Occipital lobe (tissue), 2 donors: ENCODE results near the gene PLEKHB2. TPM values are rescaled to one million over a fixed set of nuclear protein-coding genes. Genes with fewer than 3 reads are reported as not detected.
"Not testable (repeated sequence)": the region's sequence is repeated elsewhere in the genome, so short reads cannot be mapped to it uniquely, and the experiment has no call there.

ENCODE experiments used
- DNase-seq: peaks from one replicate; lab custom pipeline; 2025; lab: John Stamatoyannopoulos, UW
- total RNA-seq: library from RNA; depleted of rRNA; stranded (reverse); fragments of >200 nt; gene quantifications from one replicate; pipeline ENCODE4 v1.2.3, GENCODE V29; 2014

The PLEKHB2 gene
- total RNA-seq, 1 donor from 2014 or later = 100 TPM

DNA sequence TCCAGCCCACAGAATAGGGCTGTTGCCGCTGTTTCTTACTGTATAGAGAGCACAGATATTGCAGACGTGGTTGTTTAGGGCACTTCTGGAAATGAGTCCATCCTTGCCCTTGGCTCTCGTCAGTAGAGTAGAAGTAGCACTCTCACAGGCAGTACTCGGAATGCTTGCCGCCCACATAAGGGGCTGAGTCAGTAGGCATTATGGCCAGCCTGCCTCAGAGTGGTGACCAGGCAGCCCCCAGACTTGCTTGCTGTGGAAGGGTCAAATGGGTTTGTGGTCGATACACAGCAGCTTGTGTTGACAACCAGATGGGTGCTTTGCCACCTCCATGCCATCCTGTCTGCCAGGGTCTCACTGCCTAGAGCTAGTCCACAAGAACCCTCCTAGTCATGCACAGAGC is 38.7 kb downstream of the PLEKHB2 start:
- DNase-seq = no peak

DNA sequence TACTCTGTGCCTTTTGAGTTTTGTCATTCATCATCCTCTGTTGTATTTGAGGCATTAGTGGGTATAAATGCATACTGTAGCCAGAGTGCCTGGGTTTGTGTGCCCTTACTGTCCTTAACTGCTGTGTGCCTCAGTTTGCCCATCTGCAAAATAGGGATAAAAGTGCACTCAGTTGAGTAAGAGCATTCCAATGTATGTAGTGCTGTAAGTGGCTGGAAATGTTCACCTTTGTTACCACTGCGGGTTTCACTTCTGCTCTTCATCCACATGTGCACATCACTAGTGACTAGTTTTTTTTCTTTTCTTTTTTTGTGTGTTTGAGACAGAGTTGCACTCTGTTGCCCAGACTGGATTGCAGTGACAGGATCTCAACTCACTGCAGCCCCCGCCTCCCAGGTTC is 39.9 kb downstream of the PLEKHB2 start:
- DNase-seq = no peak

DNA sequence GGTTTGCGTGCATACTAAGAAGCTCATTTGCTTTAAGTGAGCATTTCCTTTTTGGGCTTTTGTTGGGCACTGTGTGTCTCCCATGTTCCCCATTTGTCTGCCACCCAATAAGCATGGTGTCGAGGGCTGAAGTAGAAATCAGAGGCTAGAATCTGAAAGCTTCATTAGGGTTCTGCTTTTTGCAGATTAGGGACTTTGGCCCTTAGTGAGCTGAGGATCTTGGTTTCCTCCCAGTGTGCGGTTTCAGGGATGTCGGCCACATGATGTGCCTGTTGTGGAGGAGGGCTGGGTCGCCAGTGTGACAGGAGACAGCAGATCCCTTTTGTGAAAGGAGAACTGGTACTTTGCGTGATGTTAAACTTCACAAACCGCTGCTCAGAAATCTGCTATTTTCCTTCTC is 41.1 kb downstream of the PLEKHB2 start:
- DNase-seq = no peak

DNA sequence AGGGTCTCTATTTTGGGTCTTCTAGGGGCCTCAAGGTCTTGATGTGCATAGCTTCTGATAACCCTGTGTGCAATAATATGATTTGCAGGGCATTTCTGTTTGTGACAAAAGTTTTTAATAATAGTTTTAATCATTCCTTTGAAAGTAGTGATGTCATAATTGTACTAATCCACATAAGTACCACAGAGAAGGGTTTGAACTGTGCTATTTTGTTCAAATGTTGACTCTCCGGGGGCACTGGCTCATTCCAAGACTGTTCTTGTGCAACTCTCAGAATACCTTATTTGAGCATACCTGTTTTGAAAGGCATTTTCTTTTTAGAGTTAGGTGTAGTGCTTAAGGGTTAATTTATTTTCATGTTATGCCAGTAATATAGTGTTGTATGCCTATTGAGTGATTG is 41.6 kb downstream of the PLEKHB2 start:
- no peak for DNase-seq

DNA sequence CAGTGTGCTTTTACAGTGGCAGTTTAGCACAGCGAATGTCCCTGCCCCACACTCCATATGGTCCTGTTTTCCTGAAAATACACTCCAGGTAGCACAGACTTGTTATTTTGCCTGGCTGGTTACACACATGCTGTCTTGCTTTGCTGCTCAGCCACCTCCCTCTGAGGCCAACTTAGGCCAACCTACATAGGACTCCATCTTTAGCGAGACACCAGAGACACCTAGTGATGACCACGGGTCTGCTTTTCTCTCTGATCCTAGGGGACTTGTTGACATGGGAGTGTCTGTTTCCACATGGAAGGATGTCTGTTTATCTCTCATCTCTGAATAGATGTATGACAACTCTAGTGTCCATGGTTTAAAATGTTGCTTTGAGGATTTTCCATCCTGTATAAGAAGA is 43.3 kb downstream of the PLEKHB2 start:
- DNase-seq = no peak

DNA sequence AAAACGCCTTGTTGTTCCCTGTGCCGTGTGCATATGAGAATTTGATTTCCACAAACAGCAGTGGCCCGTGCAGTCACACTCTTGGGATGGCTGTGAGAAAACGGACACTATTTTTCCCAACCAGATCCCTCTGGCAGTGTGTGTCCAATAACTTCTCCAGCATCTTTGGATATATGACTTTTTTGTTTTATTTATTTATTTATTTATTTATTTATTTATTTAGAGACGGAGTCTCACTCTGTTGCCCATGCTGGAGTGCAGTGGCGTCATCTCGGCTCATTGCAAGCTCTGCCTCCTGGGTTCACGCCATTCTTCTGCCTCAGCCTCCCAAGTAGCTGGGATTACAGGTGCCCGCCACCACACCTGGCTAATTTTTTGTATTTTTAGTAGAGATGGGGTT is 45.0 kb downstream of the PLEKHB2 start:
- not testable (repeated sequence) for DNase-seq

DNA sequence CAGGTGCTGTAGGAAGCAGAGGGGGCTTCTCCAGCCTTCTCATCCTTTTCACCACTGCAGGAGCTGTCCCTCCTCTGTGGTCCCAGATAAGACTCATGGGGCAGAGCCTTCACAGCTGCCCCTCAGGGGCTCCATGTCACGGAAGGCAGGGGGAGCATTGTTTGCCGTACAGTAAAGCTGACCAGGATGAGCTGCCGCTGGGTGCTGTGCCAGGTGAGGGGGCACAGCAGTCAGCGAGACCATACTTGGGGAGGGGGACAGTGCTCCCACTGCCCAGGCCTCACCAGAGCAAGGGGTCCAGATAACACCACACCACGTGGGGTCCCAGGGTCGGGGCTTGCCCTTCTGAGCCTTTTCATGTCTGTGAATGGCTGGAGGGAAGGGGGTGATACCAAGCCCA is 46.3 kb downstream of the PLEKHB2 start:
- no peak for DNase-seq

DNA sequence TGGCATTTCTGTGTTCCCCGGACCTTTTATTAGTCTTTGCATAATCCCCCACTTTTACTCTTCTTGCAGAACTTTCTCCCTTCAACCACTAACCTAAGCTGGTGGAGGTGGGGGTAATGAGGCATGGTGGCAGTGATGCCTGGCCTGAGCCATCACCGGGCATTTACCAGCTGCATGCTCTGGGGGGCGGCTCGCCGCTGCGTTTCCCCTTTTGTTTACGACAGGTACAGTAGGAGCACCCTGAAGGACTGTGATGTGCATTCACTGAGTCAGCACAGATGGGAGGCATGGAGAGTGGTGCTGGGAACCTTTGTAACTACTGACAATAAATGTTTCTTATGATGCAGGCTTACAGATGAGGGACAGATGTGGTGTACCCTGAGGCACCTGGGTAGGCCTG is 46.9 kb downstream of the PLEKHB2 start:
- DNase-seq = no peak

DNA sequence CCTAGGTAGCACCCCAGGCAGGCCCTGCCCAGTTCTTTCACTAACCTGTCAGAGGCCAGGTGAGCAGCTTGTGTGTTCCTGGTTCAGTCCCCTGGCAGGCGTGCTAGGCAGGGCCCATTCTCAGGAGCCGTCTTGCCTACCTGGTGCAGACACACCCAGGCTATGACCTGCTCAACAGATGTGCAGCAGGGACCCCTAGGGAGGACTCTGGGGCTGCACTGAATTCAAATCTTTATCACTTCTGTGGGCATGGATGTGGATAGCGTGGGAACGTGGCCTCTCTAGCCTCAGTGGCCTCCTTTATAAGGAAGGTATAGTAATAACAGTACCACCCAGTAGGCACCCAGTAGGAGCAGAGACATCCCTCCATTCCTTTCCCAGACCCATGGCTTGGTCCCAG is 48.4 kb downstream of the PLEKHB2 start:
- DNase-seq = no peak

DNA sequence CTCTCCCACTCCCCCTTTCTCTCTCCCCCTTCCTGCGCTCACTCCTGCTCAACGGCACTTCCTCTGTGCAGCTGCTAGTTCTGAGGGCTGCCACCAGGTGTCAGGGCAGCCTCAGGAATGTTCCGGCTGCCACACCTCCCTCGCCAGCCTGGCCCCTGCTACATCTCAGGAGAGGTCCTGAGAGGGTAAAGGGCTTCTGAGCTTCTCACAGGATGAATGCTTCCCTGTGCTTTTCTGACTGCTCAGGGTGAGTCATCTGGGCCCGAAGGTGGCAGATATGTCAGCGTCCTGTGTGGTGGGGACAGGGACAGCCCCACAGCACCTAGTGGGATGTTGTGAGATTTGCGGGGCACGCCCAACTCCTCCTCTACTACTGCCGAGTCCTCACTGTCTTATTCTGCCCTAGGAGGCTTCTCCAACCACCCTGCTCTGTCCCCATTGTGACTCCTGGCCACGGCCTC is 49.0 kb downstream of the PLEKHB2 start:
- no peak for DNase-seq

DNA sequence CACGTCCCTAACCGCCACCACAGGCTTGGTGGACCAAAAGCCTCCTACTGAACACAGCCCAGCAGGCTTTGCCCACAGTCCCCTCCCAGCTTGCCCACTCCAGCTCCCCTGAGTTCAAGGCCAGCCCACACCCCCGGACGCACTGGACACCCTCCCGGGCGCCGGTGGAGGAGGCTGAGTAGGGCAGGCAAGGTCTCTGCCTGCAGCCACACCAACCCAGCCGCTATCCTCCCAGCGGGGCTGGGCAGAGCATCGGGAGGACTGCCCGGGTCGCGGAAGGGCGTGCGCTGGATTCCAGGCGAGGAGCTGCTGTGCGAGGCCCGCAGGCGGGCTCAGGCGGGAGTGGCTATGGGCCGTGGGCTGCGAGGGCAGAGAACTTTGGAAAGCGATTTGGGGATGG is 49.5 kb downstream of the PLEKHB2 start:
- no peak for DNase-seq

DNA sequence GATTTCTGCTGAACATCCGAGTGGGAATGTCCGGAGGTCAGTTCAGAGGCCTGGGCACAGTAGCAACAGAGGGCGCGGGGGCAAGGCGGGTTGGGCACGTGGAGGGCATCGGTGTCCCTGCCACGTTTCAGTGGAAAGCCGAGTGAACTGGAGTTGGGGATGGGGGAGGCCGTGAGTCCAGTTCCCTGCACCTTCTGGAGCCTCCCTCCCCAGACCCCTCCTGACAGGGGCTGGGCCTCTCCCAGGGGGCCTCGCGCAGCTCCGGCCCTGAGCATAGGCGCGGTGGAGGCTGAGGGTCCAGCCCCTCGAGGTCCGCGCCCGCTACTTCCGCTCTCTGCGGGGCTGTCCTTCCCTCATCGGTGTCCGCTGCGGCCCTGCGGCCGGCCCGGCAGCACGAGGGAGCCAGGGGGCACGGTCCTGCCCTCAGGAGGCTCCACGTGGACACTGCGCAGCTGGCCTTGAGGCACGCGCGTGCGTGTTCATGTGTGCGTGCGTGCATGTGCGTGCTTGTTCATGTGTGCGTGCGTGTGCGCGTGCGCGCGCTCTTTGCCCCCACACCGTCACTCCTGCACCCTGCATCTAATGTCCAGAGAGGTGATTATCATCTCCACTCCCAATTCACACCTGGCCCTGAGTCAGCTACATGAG is 50.2 kb downstream of the PLEKHB2 start:
- DNase-seq = no peak

DNA sequence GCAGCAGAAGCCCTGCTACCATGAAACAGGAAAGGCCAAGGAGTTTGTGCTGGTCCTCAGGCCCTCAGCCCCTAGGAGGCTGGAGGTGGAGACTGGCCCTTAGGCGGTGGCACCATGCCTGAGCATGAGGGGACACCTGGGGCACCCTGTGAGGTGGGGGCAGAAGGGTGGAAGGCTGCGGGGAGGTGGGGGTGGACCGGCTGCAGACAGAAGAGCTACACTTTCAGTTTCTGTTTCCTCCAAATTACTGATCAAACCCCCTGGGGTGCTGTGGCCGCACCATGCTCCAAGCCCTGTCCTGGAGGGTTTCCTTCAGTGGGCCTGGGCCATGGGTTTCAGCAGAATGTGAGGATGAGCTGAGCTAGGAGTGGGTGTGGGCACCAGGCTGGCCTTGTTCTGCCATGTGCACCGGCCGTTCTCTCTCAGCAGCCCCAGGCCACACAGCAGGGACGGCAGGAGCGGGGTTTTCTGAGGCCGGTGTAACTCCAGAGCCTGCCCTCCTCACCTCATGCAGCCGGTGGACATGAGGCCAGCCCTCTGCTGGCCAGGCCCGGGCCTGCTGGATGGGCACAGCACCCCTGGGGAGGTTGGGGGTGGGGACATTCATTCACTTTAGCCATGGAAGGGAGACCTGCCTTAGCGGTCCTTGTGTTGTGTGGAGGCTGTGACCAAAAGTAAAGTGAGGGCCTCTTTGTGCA is 51.5 kb downstream of the PLEKHB2 start:
- DNase-seq = no peak

DNA sequence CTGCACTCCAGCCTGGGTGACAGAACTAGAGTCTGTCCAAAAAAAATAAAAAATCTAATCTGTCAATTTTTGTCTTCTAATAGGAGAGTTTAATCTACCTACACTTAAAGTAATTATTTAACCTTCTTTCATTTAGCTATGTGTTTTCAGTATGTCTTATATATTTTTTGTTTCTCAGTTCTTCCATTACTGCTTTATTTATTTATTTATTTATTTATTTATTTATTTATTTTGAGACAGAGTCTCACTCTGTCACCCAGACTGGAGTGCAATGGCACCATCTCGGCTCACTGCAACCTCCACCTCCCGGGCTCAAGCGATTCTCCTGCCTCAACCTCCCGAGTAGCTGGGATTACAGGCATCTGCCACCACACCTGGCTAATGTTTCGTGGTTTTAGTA is 60.4 kb downstream of the PLEKHB2 start:
- not testable (repeated sequence) for DNase-seq

DNA sequence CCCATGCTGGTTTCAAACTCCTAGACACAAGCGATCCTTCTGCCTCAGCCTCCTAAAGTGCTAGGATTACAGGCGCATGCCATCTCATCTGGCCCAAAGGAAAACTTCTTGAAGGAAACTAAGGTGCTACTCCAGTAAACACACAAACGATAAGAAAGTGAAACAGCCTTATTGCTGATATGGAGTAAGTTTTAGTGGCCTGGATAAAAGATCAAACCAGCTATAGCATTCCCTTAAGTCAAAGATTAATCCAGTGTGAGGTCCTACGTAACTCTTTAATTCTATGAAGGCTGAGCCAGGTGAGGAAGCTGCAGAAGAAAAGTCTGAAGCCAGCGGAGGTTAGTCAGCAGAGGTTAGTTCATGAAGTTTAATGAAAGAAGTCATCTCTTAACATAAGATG is 63.4 kb downstream of the PLEKHB2 start:
- DNase-seq = no peak

DNA sequence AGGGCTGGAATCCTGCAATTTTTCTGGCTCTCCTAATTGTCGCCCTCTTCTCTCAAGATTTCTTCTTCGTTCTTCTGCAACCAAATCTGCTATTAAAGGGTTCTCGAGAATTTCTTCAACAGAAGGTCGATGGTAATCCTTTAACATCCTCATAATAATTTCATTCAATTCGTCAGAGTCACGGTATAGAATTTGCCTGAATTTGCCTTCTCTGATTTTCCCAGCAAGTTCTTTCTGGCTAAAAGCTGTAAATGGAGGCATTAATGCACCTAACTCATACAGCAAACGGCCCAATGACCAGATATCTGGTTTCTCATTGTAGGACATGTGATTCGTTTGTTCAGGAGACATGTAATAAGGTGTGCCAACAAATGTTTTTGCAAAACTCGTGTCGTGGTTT is 72.9 kb downstream of the PLEKHB2 start:
- DNase-seq = not testable (repeated sequence)

DNA sequence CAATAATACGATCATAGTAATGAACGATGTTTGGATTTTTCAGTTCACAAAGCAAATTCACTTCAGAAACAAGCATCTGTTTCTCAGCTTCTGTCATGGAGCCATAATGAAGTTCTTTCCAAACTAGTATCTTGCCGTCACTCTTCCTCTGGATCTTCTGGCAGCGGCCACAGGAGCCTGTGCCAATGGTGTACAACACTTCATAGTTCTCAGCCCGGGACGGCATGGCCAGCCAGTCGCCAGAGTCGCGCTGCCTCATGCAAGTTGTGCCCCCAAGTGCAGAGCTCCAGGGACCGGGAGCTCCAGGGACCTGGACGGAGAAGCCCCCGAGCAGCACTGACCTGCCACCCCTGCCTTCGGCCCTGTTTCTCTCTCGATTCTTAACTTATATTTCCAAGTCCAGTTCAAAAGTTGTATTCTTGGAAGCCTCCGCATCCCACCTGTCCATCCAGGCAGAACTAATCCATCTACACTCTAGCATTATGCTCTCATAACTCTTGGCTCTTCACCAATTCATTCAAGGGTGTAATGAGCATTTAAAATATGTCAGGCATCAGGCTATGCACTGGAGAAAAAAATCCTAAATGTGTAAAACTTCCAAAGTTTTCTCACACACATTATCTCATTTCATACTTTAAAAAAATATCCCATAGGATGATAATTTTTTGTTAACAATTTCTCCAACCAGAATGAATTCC is 73.7 kb downstream of the PLEKHB2 start:
- not testable (repeated sequence) for DNase-seq

DNA sequence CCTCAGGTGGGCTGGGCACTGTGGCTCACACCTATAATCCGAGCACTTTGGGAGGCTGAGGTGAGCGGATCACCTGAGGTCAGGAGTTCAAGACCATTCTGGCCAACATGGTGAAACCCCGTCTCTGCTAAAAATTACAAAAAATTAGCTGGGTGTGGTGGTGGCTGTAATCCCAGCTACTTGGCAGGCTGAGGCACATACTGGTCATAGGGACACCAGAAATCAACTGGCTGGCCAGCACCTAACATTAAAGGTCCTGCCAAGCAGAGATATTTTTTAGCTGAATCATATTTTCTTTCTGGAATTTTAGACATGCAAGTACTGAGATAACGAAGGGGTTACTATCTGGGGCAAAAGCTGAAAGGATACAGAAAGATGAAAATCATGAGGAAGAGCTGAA is 76.3 kb downstream of the PLEKHB2 start:
- DNase-seq = not testable (repeated sequence)

DNA sequence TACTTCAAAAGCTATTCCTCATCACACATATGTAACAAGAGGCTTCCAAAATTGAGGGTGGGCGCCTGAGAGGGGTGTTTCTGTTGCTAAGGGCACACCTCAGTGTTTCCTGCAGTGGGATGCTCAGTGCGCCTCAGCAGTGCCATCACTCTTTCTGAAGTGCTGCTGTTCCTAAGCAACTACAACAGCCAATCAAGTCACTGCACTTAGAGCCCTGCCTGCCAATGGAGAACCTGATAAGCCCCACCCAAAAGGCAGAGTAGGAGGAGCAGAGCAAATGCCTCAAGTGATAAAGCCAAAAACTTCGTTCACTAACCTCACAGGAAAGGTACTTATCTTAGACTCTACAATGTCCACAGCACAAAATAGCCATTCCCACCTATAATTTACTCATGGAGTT is 88.3 kb downstream of the PLEKHB2 start:
- DNase-seq = not testable (repeated sequence)

DNA sequence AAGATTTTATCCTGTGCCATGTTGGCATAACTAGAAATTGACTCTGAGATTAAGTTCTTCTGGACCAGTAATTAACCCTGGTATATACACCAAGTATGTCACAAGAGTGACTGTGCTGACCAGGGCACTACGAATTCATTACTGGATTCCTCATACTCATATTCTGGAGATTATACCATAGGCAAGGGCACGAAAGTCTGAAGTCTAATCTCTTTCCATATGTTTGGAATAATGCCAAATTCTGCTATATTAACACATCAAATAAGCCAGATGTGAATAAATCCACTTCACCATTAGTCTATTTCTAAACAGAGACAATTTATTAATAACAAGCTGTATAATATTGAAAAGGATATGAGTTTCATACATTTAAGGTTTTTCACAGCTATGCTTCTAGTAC is 91.0 kb downstream of the PLEKHB2 start:
- DNase-seq = not testable (repeated sequence)
